HCT116 (cell line): ENCODE data around the gene STRA8. TPM values are rescaled to one million over a fixed set of nuclear protein-coding genes. Genes with fewer than 3 reads are reported as not detected.

Experiments used
- ATAC-seq: fragments of 200-7000 bp; cut with Tn5 transposase; 2 replicates; pipeline ENCODE4 v1.9.1; 2020; ENCODE audit warnings: mild to moderate bottlenecking, moderate library complexity
- BruUV-seq: library from RNA; stranded (reverse); fragments of 400-500 nt; replicated peaks from 2 replicates; lab custom pipeline; 2021; lab: Mats Ljungman, UMichigan
- CTCF ChIA-PET: fragments of 300-600 bp; sonication (Branson Sonifier 250); formaldehyde crosslinking; loops from one replicate; lab custom pipeline; 2021; ENCODE audit warnings: antibody characterized with exemption; lab: Charles Lee
- POLR2A ChIA-PET: fragments of 300-600, 350-600 bp; sonication (Branson Sonifier 250); formaldehyde crosslinking; loops from one replicate; lab custom pipeline; 2021; ENCODE audit warnings: antibody characterized with exemption; lab: Charles Lee
- RAD21 ChIA-PET, 2 experiments: fragments of 300-600 bp; sonication (Branson Sonifier 250); formaldehyde crosslinking; loops; one replicate each; lab custom pipeline; 2023; ENCODE audit warnings: low total read pairs in 2 of 2; ENCODE audit not compliant: uncharacterized antibody in 2 of 2, unreplicated experiment in 2 of 2, low non-redundant PET in 1 of 2; lab: Charles Lee
- DNase-seq: peaks from one replicate; pipeline ENCODE4 v3.0.0-alpha.2; 2010; ENCODE audit warnings: low read depth, low spot score
- H2AFZ ChIP-seq: fragments of 200-600 bp; shearing (Covaris generic), sonication (generic); 2 replicates; pipeline ENCODE4 v1.6.1; 2017; ENCODE audit warnings: low read depth, mixed run types, mixed read lengths, antibody characterized with exemption, low read length; ENCODE audit not compliant: poor library complexity, severe bottlenecking
- H3K27ac ChIP-seq: 2 replicates; pipeline ENCODE4 v1.5.1; 2012; ENCODE audit warnings: low read depth, low read length
- H3K27me3 ChIP-seq: fragments of 200-600 bp; sonication (generic); 2 replicates; pipeline ENCODE4 v1.6.1; 2016; ENCODE audit warnings: mixed run types, low read length, mixed read lengths; ENCODE audit not compliant: insufficient read depth
- H3K36me3 ChIP-seq, 2 experiments: fragments of 200-500 bp in 1 of 2; fragments of 200-600 bp in 1 of 2; sonication (Bioruptor generic) in 1 of 2; sonication (generic) in 1 of 2; 2 replicates each; pipeline versions ENCODE4 v1.5.1 to v1.6.1; 2014 to 2016; ENCODE audit warnings: low read length in 2 of 2, inconsistent platforms in 1 of 2, mixed read lengths in 1 of 2, mixed run types in 1 of 2; ENCODE audit not compliant: insufficient read depth in 2 of 2, control insufficient read depth in 1 of 2
- H3K4me1 ChIP-seq, 2 experiments: fragments of 200-600 bp in 1 of 2; sonication (generic) in 1 of 2; 2 replicates each; pipeline versions ENCODE4 v1.5.1 to v1.6.1; 2012 to 2017; ENCODE audit warnings: low read length in 2 of 2, inconsistent platforms in 1 of 2, mild to moderate bottlenecking in 1 of 2, mixed read lengths in 1 of 2, mixed run types in 1 of 2, moderate library complexity in 1 of 2; ENCODE audit not compliant: insufficient read depth in 2 of 2, control insufficient read depth in 1 of 2
- H3K4me2 ChIP-seq: fragments of 200-600 bp; sonication (generic); 2 replicates; pipeline ENCODE4 v1.6.1; 2017; ENCODE audit warnings: mixed run types, low read length, mixed read lengths
- H3K4me3 ChIP-seq, 2 experiments: fragments of 200-600 bp in 1 of 2; sonication (generic) in 1 of 2; replicated peaks in 1 of 2; 2 replicates each; pipeline ENCODE4 v1.5.1; 2011 to 2016; ENCODE audit warnings: low read length in 2 of 2, control low read depth in 1 of 2, low read depth in 1 of 2, mild to moderate bottlenecking in 1 of 2, mixed read lengths in 1 of 2, mixed run types in 1 of 2
- H3K79me2 ChIP-seq: fragments of 200-600 bp; sonication (generic); 2 replicates; pipeline ENCODE4 v1.6.1; 2017; ENCODE audit warnings: mild to moderate bottlenecking, mixed run types, low read length, moderate library complexity, mixed read lengths; ENCODE audit not compliant: insufficient read depth
- H3K9ac ChIP-seq: fragments of 200-600 bp; sonication (generic); 2 replicates; pipeline ENCODE4 v1.6.1; 2016; ENCODE audit warnings: low read length, mixed read lengths
- H3K9me2 ChIP-seq: fragments of 200-600 bp; sonication (generic), shearing (Covaris generic); 2 replicates; pipeline ENCODE4 v1.6.1; 2017; ENCODE audit warnings: mixed run types, mild to moderate bottlenecking, moderate library complexity; ENCODE audit not compliant: insufficient read depth
- H3K9me3 ChIP-seq, 2 experiments: fragments of 200-500 bp in 1 of 2; fragments of 200-600 bp in 1 of 2; sonication (Bioruptor generic) in 1 of 2; sonication (generic) in 1 of 2; 2 replicates each; pipeline ENCODE4 v1.6.1; 2014 to 2017; ENCODE audit warnings: low read length in 2 of 2, mixed read lengths in 2 of 2, inconsistent platforms in 1 of 2, low read depth in 1 of 2, mild to moderate bottlenecking in 1 of 2, mixed run types in 1 of 2, moderate library complexity in 1 of 2; ENCODE audit not compliant: control insufficient read depth in 1 of 2, insufficient read depth in 1 of 2
- H4K20me1 ChIP-seq: fragments of 200-600 bp; sonication (generic), shearing (Covaris generic); 2 replicates; pipeline ENCODE4 v1.6.1; 2017; ENCODE audit warnings: mixed run types, mild to moderate bottlenecking, moderate library complexity; ENCODE audit not compliant: insufficient read depth
- CBX3 ChIP-seq: IDR thresholded peaks from 2 replicates; pipeline ENCODE4 v1.6.1; 2012; ENCODE audit warnings: low read depth
- CTCF ChIP-seq, 3 experiments: fragments of 200-600 bp in 1 of 3; sonication (generic) in 1 of 3; IDR thresholded peaks in 2 of 3; conservative IDR thresholded peaks in 1 of 3; 2 replicates each; pipeline ENCODE4 v1.5.1; 2012 to 2017; ENCODE audit warnings: low read depth in 2 of 3, low read length in 2 of 3, antibody characterized with exemption in 1 of 3, borderline replicate concordance in 1 of 3, control low read depth in 1 of 3, mild to moderate bottlenecking in 1 of 3, mixed read lengths in 1 of 3, mixed run types in 1 of 3, moderate library complexity in 1 of 3; ENCODE audit not compliant: insufficient read depth in 1 of 3
- RAD21 ChIP-seq: IDR thresholded peaks from 2 replicates; pipeline ENCODE4 v1.6.1; 2012; ENCODE audit warnings: low read depth, mild to moderate bottlenecking
- TCF7L2 ChIP-seq: IDR thresholded peaks from 2 replicates; pipeline ENCODE4 v1.7.0; 2011; ENCODE audit warnings: borderline replicate concordance, inconsistent platforms; ENCODE audit not compliant: insufficient read depth, insufficient read length; ENCODE audit errors: extremely low read depth
- YY1 ChIP-seq: IDR thresholded peaks from 2 replicates; pipeline ENCODE4 v1.6.1; 2011; ENCODE audit warnings: low read length, low read depth, moderate library complexity, mild to moderate bottlenecking; ENCODE audit not compliant: insufficient replicate concordance; ENCODE audit errors: extremely low read depth
- ZBTB33 ChIP-seq: IDR thresholded peaks from 2 replicates; pipeline ENCODE4 v1.6.1; 2011; ENCODE audit warnings: mild to moderate bottlenecking, low read length, moderate library complexity; ENCODE audit not compliant: insufficient replicate concordance; ENCODE audit errors: extremely low read depth
- intact Hi-C: fragments of 100-400 bp; cut with micrococcal nuclease; formaldehyde crosslinking; loops from 2 replicates; pipeline ENCODE4 v1.10.0; 2022
- total RNA-seq: library from RNA; stranded (reverse); gene quantifications from one replicate; pipeline ENCODE4 v1.2.1, GENCODE V29; 2021; ENCODE audit not compliant: unreplicated experiment

STRA8 gene
- total RNA-seq, 1 experiment from 2014 or later: not detected

- H3K4me1 ChIP-seq: peaks cover 0 to 9% of the 10 kb centered on the region in 2 experiments; a peak in 3 of 4 replicates
- intact Hi-C loops: no loop called here
- no peak overlapping the region for H3K9ac ChIP-seq
- no peak overlapping the region for H2AFZ ChIP-seq
- no peaks in the 10 kb centered on the region for H3K9me3 ChIP-seq
- POLR2A ChIA-PET: no interaction called here
- no peaks in the 10 kb centered on the region for H4K20me1 ChIP-seq
- no peaks in the 10 kb centered on the region for H3K27me3 ChIP-seq
- CTCF ChIA-PET: interaction anchor here (1.0 kb wide), 1 partner anchor 22 kb away, joined by 4 read pairs; no protein-coding TSS in a partner anchor
- no TSS peak for BruUV-seq
- TF ChIP-seq CTCF (IDR thresholded peaks at IDR 0.05 in 2 of 3, conservative IDR thresholded peaks at IDR 0.05 in 1 of 3; ENCODE audit: borderline replicate concordance in 1 of 3, insufficient read depth in 1 of 3, low read depth in 2 of 3, low read length in 2 of 3): no peak
- DNase-seq: no peak
- H3K4me2 ChIP-seq: no peak overlapping the region
- no peak overlapping the region for H3K4me3 ChIP-seq
- no peaks in the 10 kb centered on the region for H3K9me2 ChIP-seq
- RAD21 ChIA-PET: no interaction called here
- no peaks in the 10 kb centered on the region for H3K36me3 ChIP-seq
- H3K79me2 ChIP-seq: no peaks in the 10 kb centered on the region
- no peak for ATAC-seq
- no peak overlapping the region for H3K27ac ChIP-seq
These were observed 1.6 kb upstream of the STRA8 start for GRCh38 chr7:135232087-135232486.

- ATAC-seq: peak; percentile 99
- H4K20me1 ChIP-seq: no peaks in the 10 kb centered on the region
- no peak overlapping the region for H3K27ac ChIP-seq
- H3K9me3 ChIP-seq: no peaks in the 10 kb centered on the region
- intact Hi-C loops: no loop called here
- BruUV-seq: no TSS peak
- no peaks in the 10 kb centered on the region for H3K27me3 ChIP-seq
- peaks cover 0 to 9% of the 10 kb centered on the region in 2 experiments; a peak in 3 of 4 replicates for H3K4me1 ChIP-seq
- H3K36me3 ChIP-seq: no peaks in the 10 kb centered on the region
- no peaks in the 10 kb centered on the region for H3K79me2 ChIP-seq
- peak overlapping the region; percentile 48 for H3K4me2 ChIP-seq
- ChIA-PET POLR2A (no interaction called here), CTCF (interaction anchor here (1.0 kb wide), 1 partner anchor 22 kb away, joined by 4 read pairs; no protein-coding TSS in a partner anchor), RAD21 (no interaction called here)
- DNase-seq: peak; percentile 40
- H2AFZ ChIP-seq: peak overlapping the region; percentile 95
- no peaks in the 10 kb centered on the region for H3K9me2 ChIP-seq
- no peak overlapping the region for H3K4me3 ChIP-seq
- H3K9ac ChIP-seq: no peak overlapping the region
- TF ChIP-seq CBX3 (peak; percentile 45; the same call in 1 of the 2 replicates), ZBTB33 (no peak), TCF7L2 (peak; percentile 90), CTCF (IDR thresholded peaks at IDR 0.05 in 2 of 3, conservative IDR thresholded peaks at IDR 0.05 in 1 of 3; ENCODE audit: borderline replicate concordance in 1 of 3, insufficient read depth in 1 of 3, low read depth in 2 of 3, low read length in 2 of 3) (peak; percentile 51 to 89 (median 77); a peak in 5 of 6 replicates), YY1 (peak; percentile 66), RAD21 (peak; percentile 34; the same call in 1 of the 2 replicates)
These were observed 918 bp upstream of the STRA8 start for GRCh38 chr7:135232720-135233119.
